ENCODE measurements around the gene TESPA1.
"Not testable (repeated sequence)": the region's sequence is repeated elsewhere in the genome, so short reads cannot be mapped to it uniquely, and the experiment has no call there.

Gene TESPA1, protein sequence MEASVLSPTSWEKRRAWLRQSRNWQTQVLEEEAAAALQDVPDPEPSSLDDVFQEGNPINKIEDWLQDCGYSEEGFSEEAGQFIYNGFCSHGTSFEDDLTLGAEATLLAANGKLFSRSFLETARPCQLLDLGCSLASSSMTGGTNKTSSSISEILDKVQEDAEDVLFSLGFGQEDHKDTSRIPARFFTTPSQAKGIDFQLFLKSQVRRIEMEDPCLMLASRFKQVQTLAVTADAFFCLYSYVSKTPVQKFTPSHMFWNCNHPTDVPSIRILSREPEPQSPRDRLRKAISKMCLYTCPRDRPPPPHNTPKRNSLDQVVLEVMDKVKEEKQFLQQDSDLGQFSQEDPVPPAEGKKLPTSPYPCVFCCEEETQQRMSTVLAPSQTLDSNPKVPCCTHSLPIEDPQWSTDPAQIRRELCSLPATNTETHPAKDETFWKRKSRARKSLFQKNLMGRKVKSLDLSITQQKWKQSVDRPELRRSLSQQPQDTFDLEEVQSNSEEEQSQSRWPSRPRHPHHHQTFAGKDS

DNA sequence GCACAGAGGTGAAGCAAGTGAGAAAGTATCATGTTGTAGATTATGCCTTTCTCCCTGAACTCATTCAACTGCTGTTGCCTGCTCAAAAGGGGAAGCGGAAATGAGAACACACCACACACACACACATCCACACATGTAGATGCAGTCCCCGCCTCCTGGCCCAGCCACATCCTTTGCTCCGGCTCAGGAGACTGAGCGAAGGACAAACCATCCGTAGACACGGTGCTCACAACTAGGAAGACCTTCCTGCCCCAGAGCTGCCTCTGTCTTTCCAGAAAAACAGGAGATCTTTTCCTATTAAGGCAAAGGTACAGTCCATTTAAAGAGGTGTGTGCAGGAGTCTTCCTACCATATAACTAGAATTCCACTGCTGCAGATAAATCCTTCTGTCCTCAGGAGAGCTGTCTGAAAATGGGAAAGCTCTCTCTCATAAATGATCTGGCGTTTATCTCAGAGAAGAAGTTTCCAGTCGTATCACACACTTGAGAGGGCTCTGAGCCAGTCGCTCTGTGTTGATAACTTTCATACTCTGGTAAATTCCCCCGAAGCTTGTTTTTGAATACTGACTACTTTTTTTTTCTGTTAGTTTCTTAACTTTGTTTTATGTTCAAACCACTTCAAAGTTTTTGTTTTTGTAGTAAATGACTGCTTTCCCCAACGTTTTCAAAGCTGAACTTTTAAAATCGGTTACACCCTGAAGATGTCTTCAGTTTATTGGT, at the start of gene TESPA1:
Gene TESPA1, minus strand, starts transcription at position 105 of the 719 bp plus-strand sequence. CDS start 10,200 bp downstream, outside the sequence.
- peak; percentile 90 for DNase-seq (ENCODE audit: low spot score)

DNA sequence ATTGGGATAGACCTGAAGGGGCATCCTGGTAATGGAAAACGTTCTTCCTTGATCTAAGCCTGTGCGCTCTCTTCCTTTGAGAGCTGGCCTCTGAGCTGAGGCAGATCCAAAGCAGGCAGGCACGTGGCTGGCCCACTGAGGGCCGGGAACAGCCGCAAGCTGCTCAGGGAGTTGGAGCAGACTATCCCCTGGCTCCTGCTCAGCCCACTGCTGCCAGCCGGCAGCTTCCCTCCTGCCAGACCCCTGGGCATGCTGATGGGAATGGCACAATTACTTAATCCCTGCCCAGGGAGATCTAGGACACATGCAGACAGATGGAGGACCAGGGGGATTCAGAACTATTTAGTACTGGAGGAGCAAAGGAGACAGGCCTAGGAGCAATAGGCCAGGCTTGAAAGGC, 49.7 kb upstream of the TESPA1 start:
- DNase-seq (ENCODE audit: low spot score), result no peak

DNA sequence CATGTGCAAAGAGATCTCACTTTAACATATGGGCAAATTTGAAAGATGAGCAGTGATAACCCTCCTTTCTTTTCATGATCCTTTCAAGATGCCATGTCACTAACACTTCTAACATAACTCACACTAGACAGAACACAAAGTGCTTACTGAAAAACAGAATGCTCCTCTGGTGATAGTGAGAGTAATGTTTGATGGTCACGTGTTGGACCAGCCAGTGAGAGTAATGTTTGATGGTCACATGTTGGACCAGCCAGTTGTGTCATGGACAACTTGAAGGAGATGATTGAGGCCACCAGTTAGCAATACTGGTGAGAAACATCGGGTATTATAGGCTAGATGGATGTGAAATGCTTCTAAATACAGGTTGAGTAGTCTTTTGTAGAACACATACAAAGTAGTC, 40.9 kb upstream of the TESPA1 start:
- no peak for DNase-seq (ENCODE audit: low spot score)

DNA sequence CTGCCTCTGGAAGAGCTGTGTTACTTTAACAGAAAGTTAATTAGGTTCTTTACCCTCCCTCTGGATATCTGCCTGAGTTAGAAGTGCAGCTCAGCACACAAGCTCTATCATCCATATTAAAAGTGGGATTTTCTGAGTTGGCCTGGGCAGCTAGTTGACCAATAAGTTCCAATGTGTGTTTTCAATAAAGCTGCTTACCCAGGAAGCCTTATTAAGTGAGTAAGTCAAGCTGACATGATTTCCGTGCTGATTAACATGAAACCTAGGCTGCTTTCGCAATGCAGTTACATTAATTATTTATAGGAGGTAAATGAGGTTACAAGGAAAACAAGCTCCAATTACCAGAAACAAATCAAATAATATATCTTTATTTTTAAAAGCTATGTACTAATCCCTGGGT, 40.0 kb upstream of the TESPA1 start:
- no peak for DNase-seq (ENCODE audit: low spot score)

DNA sequence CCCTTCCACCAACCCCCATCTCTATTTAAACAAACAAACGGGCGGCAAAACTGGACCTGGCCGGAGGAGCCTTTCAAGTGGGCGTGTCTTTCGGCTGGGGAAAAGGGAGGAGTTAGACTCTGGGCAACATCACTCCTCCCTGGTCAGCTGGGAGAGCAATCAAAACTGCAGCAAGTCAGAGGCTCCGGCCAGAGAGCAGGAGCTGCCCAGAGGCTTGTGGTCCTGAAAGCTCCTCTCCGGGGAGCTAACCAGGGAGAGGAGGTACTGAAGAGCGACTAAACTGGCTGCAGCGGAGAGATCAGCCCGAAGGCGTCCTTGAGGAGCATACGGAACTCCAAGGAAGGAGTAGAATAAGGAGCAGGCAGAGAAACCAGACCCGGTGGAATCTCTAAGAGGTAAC, 35.2 kb upstream of the TESPA1 start, which contains the start of gene NEUROD4:
Gene NEUROD4, plus strand, starts transcription at position 191 of the 400 bp plus-strand sequence. CDS start 6,466 bp downstream, outside the sequence.
- DNase-seq (ENCODE audit: low spot score), result no peak

DNA sequence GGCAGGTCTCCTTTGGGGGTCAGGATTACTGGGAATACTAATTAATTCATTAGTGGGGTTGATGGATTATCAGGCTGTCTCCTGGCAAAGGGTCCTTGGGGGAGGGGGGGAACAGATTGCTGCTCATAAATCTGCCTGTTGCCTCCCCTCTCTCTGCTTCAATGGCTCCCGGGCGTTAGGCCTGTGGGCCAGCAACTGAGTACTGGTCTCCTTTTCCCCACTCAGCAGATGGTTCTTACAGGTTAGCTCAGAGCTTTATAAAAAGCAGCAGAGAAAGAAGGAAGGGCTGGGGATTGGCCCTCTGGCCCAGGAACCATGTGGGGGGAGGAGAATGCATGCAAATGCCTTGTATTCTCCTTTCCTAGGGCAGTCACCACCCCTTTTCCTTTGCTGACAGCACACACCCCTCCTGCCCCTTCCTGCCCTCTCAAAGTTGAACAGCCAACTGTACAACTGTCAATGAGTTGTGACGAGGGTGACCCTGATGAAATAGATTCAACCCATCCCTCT, 32.9 kb upstream of the TESPA1 start:
- DNase-seq (ENCODE audit: low spot score), result no peak

DNA sequence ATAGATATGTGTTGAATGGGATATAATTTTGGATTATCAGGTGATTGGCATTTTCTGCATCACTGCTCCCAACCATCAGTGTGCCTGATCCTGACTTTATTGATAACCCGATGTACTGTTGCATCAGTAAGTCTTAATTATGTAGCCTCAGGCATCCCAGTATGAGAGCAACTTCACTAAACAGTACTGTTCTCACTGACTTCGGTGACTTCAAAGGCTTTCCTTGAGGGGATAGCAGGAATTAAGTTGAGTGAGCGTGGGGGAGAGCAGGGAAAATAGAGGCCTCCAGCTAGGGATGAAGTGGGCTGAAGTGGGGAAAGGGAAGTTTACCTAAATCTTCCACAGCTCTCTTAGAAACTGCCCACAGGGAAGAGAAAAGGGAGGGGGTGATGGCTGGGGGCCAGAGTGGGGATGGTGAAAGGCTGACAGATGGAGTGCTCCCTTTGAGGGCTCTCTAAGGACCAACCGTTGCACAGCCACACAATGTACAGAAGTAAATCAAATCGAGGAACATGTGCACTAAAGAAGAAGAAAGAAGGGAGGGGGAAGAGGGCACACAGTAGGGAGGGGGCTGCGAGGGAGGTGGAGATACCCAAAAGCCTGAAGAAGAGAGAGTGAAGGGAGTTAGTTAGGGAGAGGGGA, 24.5 kb upstream of the TESPA1 start:
- DNase-seq (ENCODE audit: low spot score), result no peak

DNA sequence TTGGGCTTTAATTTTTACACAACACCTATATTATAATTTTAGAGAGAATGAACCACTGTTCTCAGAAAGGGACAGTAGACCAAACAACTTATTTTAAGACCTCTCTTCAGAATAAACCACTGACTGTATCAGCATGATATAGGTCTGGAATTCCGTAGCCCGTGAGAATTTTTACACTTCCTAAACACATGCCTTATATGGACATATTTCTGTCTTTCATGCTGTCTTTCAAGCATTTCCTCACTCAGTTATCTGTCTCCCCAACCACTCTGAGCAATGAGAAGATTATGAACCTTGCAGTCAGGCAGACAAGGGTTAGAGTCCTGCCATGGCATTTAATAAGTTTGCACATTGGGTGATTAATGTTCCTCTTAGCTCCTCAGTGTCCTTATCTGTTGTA, 17.8 kb upstream of the TESPA1 start:
- no peak for DNase-seq (ENCODE audit: low spot score)

DNA sequence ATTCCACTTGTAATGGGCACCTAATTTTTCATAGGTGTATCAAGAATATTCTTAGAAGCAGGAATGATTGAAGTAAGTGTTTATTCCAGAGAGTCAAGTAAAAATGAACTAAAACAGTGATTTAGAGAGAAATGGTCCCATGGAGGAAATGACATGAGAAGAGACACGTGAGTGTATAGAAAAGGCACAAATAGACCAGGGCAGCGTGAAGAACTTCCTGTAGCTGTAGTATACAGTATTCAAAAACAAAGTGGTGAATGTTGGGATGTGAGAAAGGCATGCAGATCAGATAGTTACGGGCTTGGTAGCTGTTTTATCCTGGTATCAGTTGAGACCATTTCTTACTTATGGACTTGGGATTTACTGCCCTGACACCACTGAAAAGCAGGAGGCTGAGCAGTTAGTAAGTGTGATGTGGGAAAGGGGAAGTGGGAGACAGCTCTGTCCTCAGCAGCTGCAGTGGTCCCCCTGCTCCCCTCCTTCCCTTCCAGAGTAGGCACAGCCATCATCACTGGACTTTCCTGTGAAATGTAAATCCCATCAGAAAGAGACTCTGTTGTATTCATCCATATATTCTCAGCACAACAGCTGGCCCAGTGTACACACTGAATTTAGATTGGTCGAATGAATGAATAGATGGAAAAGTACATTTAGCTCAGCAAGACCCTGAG, 16.8 kb upstream of the TESPA1 start:
- DNase-seq (ENCODE audit: low spot score), result no peak

DNA sequence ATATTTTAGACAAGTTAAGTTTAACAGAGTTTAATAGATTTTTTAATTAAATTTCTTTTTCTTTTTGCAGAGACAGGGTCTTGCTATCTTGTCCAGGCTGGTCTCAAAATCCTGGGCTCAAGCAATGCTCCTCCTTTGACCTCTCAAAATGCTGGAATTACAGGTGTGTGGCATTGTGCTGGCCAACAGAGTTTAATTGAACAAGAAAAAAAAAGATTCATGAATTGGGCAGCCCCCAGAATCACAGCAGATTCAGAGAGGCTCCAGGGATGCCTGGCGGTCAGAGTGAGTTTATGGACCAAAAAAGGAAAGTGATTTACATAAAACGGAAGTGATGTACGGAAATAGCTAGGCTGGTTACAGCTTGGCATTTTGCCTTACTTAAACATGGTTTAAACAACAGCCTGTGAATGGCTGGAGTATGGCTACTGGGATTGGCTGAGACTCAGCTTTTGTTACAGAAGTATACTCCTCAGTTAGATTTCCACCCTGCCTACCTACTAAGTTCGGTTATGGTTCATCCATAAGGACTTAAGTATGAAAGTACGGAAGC, 14.5 kb upstream of the TESPA1 start:
- DNase-seq (ENCODE audit: low spot score), result no peak

DNA sequence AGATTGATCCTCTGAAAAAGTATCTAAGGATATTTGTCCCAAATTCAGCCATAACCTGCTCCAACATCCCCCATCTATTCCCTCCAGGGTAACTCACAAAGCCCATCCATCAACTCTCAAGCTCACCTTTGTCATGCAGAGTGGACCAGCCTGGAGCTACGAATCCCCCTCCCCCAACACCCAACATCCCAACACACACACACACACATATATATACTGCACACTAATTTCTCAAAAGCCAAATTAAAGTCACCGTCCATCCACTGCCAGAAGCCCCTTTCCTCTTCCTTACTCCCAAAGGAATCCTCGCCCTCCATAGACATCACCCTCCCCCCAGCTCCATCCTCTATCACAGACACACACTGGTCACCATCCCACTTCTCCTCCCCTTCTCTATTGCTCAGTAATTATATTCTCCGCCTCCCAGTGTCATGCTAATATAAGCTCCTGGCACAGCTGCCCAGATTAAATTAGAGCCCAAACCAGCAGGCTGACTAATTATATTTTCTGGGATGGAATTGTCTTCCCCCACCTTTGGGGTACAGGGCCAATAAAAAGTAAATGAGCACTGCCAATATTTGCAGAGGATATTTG, 13.5 kb upstream of the TESPA1 start:
- no peak for DNase-seq (ENCODE audit: low spot score)

DNA sequence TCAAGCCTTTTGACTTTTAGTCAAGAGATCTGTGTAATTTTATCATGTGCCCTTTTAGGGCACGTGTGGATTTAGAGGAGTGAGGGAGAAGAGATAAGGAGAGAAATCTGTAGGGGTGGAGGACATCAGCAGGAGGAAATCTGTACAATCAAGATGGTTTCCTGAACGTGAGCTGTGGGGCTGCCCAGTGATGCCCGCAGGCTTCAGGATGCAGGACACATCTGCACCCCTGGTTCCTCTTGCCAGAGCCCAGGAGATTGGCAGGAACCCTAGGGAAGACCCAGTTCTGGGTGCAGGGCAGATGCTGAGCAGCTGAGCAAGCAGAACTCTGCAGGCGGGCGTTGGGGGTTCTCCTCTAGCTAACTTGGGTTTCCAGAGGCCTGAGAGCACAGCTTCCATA, 11.6 kb upstream of the TESPA1 start:
- no peak for DNase-seq (ENCODE audit: low spot score)

DNA sequence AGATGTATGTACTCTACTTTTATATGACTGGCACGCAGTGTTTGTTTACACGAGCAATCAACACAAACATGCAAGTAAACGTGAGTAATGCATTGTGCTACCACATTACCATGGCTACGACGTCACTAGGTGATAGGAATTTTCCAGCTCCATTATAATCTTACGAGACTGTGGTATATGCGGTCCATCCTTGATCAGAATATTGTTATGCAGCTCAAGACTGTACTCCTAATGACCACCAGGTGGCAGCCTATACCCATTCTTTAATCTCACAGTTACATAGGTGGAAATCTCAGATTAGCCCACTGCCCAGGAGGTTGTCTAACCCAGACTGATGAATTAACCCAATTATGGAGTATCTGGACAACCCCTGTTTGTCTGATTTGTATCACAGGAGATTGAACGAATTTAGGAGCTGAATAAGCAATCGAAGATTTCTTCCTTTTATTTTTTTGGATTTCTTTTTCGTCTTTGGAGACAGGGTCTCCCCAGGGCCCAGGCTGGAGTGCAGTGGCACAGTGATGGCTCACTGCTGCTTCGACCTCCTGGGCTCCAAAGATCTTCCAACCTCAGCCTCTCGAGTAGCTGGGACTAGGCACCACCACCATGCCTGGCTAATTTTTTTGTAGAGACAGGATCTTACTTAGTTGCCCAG, 8.7 kb upstream of the TESPA1 start:
- peak; percentile 81 for DNase-seq (ENCODE audit: low spot score)

DNA sequence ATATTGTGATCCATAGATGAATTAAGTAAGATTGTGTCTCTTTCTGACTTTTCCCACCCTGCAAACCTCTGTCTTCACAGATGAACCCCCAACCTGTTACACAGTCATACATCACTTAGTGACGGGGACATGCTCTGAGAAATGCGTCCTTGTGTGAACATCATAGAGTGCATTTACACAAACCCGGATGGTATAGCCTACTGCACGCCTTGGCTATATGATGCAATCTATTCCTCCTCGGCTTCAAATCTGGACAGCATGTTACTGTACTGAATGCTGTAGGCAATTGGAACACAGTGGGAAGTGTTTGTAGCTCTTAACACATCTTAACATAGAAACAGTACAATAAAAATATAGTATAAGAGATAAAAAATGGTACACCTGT, 7.4 kb upstream of the TESPA1 start:
- no peak for DNase-seq (ENCODE audit: low spot score)

DNA sequence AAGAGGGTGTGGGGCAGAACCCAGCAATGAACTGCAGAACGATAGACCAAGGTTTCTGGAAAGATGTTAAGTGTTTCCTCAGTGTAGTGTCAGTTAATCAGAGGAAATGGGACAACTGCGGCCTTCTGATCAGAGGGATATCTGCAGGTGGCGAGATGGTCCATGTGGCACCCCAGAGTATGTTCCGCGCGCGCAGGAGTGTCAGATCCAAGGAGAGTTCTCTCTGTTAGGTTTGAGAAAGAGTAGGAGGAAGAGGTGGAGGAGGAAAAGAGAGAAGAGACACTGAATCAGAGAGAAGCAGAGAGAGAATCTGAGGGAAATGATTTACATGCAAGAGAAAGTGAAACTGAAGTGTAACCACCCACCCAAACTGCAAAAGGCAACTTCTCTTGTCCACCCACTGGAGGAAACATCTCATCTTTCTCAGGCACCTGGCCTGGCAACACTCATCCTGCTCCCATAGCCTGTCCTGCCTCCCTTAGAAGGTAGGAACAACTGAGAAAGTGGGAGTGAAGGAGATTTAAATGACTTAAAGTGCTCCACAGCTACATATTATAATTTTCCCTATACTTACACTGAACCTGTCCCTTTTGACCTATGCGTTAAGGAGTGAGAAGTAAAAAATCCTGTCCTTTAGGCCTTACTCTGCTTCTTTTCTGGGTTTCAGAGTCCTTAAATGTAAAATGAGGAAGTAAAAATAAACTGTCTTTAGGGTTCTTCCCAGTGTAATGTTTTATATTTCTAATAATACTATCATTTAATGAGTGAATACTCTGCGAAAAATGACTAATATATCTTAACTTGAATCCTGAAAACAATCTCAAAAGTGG, 6.8 kb upstream of the TESPA1 start:
- peak; percentile 53 for DNase-seq (ENCODE audit: low spot score)

DNA sequence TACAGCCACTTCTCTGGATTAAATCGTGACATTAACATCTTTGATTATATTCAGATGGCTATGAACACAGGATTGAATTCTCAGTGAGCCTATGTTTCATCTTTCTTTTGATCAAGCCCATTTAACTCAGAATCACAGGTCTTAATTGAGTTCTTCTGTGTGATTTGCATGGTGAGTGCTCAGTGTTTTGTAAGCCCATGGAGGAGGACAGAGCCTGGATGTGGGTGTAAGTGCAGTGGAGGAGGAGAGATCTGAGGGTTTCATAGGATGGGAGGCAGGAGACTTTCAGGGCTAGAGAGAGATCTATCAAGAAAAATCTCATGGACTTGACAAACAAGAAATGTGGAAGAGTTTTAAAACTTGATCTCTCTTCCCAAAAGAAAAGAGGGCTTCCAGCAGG, 5.3 kb upstream of the TESPA1 start:
- DNase-seq (ENCODE audit: low spot score), result no peak

DNA sequence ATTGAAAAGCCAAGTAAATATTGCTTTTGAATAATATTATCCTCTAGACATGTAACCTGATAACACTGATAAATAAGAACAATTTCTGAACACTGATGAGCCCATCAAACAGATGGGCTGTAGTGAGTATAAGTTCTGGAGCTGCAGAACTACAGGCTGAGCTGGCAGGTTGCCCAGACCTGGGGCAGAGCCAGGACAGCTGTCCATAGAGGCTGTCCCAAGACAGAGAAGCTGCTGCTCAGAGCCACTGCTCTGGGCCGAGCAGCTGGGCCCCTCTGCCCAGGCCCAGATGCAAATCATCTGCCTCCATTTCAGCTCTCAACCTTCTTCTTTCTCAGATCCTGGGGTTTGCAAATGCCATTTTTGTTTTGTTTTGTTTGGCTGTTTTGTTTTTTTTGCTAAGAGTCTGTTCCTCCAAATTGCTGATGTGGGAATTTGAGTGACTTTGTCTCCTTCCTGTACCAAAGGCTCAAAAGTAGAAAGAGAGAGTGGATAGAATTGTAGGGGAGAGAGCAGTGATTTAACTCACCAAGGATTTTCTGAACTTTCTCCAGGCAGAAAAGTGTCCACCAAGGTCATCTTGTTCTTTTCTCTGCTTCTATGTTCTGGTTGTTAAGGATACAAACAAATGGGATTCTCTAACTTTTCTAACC, 4.0 kb upstream of the TESPA1 start:
- no peak for DNase-seq (ENCODE audit: low spot score)

DNA sequence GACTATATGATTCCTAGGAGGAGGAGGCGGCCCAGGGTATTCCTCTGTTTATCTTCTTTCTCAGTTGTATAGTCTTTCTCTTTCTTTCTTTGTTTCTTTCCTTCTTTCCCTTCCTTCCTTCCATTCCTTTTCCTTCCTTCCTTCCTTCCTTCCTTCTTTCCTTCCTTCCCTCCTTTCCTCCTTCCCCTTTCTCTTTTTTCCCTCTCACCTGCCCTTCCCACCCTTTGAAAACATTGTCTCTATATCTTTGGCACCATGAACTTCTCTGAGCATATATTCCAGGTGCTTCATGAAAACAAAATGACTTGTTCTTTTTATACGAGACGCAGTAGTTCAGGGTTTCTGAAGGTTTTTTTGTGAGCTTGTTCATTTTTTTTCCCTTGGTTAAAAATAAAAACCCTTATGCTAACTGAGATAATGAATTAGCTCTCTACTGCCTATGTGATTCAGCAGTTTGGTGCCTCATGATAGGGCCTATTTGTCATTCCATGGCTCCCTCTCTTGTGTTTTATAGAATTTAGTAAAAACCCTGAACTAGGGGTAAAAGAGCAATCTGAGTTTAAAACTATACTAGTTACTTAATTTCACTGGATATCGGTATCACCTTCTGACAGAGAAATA, 3.2 kb upstream of the TESPA1 start:
- DNase-seq (ENCODE audit: low spot score), result no peak

DNA sequence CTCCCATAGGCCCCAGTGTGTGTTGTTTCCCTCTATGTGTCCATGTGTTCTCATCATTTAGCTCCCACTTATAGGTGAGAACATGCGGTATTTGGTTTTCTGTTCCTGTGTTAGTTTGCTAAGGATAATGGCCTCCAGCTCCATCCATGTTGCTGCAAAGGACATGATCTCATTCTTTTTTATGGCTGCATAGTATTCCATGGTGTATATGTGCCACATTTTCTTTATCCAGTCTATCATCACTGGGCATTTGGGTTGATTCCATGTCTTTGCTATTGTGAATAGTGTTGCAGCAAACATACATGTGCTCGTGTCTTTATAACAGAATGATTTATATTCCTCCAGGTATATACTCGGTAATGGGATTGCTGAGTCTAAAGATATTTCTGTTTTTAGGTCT, 2.2 kb upstream of the TESPA1 start:
- DNase-seq (ENCODE audit: low spot score), result not testable (repeated sequence)

Data from CD4-positive, alpha-beta T cell treated with Interleukin-2 at 100 ng/mL for 4 hours (primary cell).